HG03378 (cell line): ENCODE measurements around the gene SUGCT.

Experiments
- ATAC-seq: cut with Tn5 transposase; IDR thresholded peaks from one replicate; pipeline ENCODE4 v1.9.1; 2021; ENCODE audit warnings: mild to moderate bottlenecking, moderate library complexity; ENCODE audit not compliant: unreplicated experiment

The SUGCT gene

DNA sequence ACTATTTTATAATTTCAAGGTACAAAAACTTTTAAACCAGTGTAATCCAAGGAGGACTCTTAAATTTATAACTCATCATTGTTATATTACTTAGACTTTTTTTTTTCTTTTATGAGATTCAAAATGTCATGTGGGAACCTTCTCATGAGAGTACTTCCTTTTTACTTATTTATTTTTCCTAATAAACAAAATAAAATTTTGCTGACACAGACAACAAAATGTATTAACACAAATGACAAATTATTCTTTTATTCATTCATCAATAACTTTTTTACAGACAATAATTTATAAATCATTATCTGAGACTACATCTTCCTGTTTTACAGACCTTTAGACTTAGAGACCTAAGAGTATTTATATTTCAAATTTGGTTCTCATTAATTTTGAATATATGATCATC lies 706.2 kb downstream of the SUGCT start:
- ATAC-seq = no peak

DNA sequence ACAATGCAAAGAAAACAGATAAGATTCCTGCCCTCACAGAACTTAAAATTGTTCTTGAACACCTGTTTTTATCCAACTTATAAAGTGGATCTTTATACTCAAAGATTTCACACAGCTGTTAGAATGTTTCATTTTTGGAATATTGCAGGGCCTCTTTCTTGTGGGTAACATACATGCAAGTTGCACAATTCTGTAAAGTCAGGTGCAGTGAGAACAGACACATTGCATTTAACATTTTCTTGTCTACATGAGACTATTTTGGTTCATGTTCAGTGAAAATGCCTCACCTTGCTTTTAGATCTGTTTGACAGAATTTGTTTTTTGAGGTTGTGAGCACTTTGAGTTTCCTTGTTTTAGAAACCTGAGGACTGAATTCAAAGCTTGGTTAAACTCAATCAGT lies 707.8 kb downstream of the SUGCT start:
- ATAC-seq = no peak

- no peak for ATAC-seq
Measured at GRCh38 chr7:40843338-40843985, 708.7 kb downstream of the SUGCT start.

- ATAC-seq = no peak
Measured at GRCh38 chr7:40845943-40846342, 711.1 kb downstream of the SUGCT start.

DNA sequence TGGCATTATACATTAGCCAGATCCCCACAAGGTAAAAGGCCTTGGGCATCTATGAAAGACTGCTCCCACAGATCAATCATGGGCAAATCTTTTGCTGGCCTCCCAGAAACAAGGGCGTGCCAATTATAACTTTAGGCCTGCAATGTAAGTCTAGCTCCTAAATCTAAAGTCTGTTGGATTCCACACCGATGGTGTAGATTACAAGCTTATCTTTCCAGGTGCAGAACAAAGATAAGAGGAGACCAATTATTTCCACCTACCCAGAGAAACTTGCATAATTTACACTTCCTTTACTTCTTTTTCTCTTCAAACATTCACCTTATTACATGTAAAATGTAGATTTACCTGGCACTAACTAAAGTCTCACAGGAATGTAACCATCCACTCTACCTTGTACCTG lies 713.1 kb downstream of the SUGCT start:
- no peak for ATAC-seq

- ATAC-seq = no peak
Measured at GRCh38 chr7:40848541-40849221, 713.9 kb downstream of the SUGCT start.

DNA sequence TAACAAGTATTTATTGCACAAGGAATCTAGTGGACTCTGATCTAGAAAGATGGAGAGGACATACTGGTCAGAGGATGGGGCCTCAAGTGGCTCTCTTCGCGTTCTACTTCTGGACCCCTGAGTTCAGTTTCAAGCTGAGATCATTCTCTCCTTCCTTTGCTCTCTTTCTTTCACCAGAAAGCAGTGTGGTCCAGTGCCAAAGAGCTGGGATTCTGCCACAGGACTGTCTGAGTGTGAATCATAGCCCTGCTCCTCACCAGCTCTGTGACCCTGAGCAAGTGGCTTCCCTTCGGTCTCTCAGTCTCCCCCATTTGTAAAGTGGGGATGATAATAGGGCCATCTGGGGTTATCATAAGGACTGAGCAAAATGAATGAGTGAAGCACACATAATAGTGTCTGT lies 715.2 kb downstream of the SUGCT start:
- ATAC-seq = no peak

DNA sequence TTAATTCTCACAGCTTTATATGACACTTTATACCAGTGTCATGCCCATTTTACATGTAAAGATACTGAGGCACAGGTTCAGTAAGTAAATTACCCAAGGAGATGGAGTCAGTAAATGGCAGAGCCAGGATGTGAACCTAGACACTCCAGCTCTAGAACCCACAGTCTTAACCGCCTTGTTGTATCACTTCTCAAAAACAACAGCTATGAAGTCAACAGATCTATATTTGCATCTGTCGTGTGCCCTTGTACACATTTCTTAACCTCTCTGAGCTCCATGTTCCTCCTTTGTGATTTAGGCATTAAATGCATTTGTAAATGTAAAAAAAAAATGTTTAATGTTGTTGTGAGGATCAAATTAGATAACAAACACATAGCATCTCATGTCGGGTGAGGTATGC lies 716.2 kb downstream of the SUGCT start:
- ATAC-seq = no peak

- ATAC-seq = no peak
Measured at GRCh38 chr7:40859076-40859475, 724.3 kb downstream of the SUGCT start.

GRCh38 chr7:40859965-40860543 lies 725.2 kb downstream of the SUGCT start:
- ATAC-seq = no peak

- ATAC-seq = no peak
Measured at GRCh38 chr7:40865441-40866233, 730.8 kb downstream of the SUGCT start.

DNA sequence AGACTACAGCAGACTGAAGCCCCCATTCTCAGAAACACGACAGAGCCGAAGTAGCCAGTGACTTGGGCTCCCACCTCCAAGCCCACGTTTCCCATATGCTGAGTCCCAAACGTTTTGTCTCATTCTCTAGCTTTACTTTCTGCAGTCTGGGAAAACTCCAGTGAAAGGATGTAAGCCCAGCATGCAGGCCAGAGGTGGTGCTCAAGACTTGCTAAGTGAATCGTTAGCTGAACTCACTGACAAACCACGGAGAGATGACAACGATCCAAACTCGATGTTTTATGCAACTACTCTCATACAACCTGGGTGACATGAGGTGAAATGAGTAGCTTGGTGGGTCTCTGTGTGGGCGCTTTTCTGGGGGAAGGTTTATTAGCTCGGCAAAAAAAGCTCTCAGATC lies 731.8 kb downstream of the SUGCT start:
- no peak for ATAC-seq

- no peak for ATAC-seq
Measured at GRCh38 chr7:40870108-40870507, 735.3 kb downstream of the SUGCT start.

- no peak for ATAC-seq
Measured at GRCh38 chr7:40873248-40873647, 738.4 kb downstream of the SUGCT start.

DNA sequence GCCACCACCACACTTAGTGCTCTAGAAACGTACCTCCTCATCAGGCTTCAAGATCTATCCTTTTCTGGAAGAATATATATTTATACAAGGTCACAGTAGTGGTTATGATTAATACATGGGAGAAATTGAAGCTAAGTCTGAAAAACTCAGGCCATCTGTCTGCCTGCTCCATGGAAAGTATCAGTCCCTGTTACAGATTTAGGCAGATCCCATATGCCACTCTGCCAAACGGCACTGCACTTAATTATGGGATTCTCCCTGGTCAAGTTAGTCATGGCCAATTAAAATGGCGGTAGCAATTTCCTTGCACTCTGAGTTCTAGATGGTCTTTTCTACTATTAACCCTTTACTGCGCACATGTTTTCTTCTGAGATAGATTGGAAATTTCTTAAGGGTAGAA lies 740.0 kb downstream of the SUGCT start:
- no peak for ATAC-seq

- ATAC-seq = no peak
Measured at GRCh38 chr7:40876601-40877000, 741.8 kb downstream of the SUGCT start.

DNA sequence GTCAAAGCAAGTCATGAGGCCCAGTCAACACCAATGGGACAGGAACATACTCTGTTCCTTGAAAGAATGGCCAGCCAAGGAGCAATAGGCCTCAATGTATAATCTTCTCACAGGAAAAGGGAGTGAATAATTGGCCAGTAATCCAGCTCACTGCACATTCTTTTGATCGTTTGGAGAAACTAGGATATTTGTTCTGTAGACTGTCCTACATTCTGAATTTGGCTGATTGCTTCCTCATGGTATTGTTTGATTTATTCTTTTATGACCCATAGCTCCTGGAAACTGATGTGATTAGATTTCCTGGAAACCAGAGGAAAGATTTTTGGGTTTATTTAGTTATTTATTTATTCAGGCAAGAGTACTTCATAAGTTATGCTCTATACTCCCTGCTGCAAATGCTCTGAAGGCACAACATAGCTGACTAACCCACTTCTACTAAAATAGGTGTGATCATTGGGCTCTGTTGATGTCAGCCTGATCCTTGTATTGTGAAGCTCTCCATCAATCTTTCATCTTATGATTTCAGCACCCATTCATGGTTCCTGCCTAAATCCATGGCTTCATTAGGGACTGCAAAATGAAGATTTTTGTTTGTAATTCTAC lies 745.2 kb downstream of the SUGCT start:
- ATAC-seq = no peak

GRCh38 chr7:40880581-40880980 lies 745.8 kb downstream of the SUGCT start:
- ATAC-seq = no peak

DNA sequence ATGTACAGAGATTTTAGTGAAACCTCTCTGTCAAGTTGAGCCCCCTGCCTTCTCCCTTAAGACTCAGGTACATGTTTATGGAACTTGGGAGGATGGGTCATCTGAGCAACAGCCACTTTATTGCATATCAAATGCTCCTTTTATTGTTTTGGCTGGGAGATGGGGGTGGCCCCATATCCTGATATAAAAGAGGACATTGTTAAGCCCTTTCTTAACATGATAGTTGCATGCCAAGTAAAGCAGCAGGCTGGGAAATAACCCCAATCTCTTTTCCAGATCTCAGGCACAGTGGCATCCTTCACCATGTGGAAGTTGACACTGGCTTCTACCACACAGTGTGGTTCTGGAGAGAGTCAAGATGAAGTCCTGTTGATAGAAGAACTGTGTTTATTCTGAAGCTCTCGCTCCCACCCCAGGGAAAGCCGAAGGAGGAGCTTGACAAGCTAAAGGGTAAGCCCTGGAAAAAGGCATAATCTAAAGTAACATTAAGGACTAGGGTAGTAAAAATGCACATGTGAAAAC lies 746.7 kb downstream of the SUGCT start:
- no peak for ATAC-seq

GRCh38 chr7:40882071-40882658 lies 747.4 kb downstream of the SUGCT start:
- ATAC-seq = no peak

GRCh38 chr7:40883826-40884225 lies 749.0 kb downstream of the SUGCT start:
- no peak for ATAC-seq
